Progenitor cell of endocrine pancreas (in vitro differentiated cells): ENCODE data around the gene PIGQ. TPM values are rescaled to one million over a fixed set of nuclear protein-coding genes. Genes with fewer than 3 reads are reported as not detected.

Experiments
- DNase-seq: peaks from one replicate; pipeline ENCODE4 v3.0.0; 2021; ENCODE audit warnings: low spot score; ENCODE audit not compliant: unreplicated experiment
- H3K27ac Mint-ChIP-seq: 2 replicates; pipeline ENCODE4 v1.8.0; 2021; ENCODE audit warnings: mild to moderate bottlenecking, moderate library complexity, mixed read lengths
- H3K27me3 Mint-ChIP-seq: 2 replicates; pipeline ENCODE4 v1.8.0; 2021; ENCODE audit warnings: mixed read lengths
- H3K36me3 Mint-ChIP-seq: 2 replicates; pipeline ENCODE4 v1.8.0; 2022; ENCODE audit warnings: mixed read lengths; ENCODE audit not compliant: insufficient read depth
- H3K4me1 Mint-ChIP-seq: 2 replicates; pipeline ENCODE4 v1.8.0; 2021; ENCODE audit warnings: low read depth, mixed read lengths
- H3K4me3 Mint-ChIP-seq: 2 replicates; pipeline ENCODE4 v1.8.0; 2021; ENCODE audit warnings: low read depth, mild to moderate bottlenecking, moderate library complexity, mixed read lengths
- H3K9me3 Mint-ChIP-seq: 2 replicates; pipeline ENCODE4 v1.8.0; 2021; ENCODE audit warnings: low read depth, mixed read lengths
- CTCF ChIP-seq: fragments of 200-600 bp; sonication (generic); IDR thresholded peaks from one replicate; pipeline ENCODE4 v1.5.0; 2021; ENCODE audit warnings: antibody characterized with exemption, mild to moderate bottlenecking; ENCODE audit not compliant: unreplicated experiment
- total RNA-seq: library from RNA; stranded (reverse); gene quantifications from 2 replicates; pipeline ENCODE4 v1.2.1, GENCODE V29; 2021

The PIGQ gene
- total RNA-seq, 1 donor from 2014 or later = 109 TPM

GRCh38 chr16:583815-584591, 14.2 kb downstream of the PIGQ start:
- Mint-ChIP-seq H3K27me3 (peaks cover 12% of the 10 kb centered on the region), H3K4me3 (no peak overlapping the region), H3K36me3 (no peaks in the 10 kb centered on the region), H3K9me3 (no peaks in the 10 kb centered on the region), H3K27ac (no peak overlapping the region), H3K4me1 (peaks cover 5% of the 10 kb centered on the region)
- DNase-seq = no peak
- no peak for TF ChIP-seq CTCF

GRCh38 chr16:585351-585750, 15.6 kb downstream of the PIGQ start:
- no peak overlapping the region for H3K27ac Mint-ChIP-seq
- peaks cover 5% of the 10 kb centered on the region for H3K4me1 Mint-ChIP-seq
- peaks cover 12% of the 10 kb centered on the region for H3K27me3 Mint-ChIP-seq
- no peak for DNase-seq
- H3K9me3 Mint-ChIP-seq = no peaks in the 10 kb centered on the region
- H3K36me3 Mint-ChIP-seq = no peaks in the 10 kb centered on the region
- TF ChIP-seq CTCF = peak; percentile 14
- no peak overlapping the region for H3K4me3 Mint-ChIP-seq

GRCh38 chr16:586047-586644, 16.4 kb downstream of the PIGQ start:
- no peak for DNase-seq
- Mint-ChIP-seq H3K36me3 (no peaks in the 10 kb centered on the region), H3K4me3 (no peak overlapping the region), H3K9me3 (no peaks in the 10 kb centered on the region), H3K4me1 (peaks cover 12% of the 10 kb centered on the region), H3K27me3 (peaks cover 12% of the 10 kb centered on the region), H3K27ac (peak overlapping the region; percentile 37)
- TF ChIP-seq CTCF = no peak

- Mint-ChIP-seq H3K36me3 (no peaks in the 10 kb centered on the region), H3K9me3 (no peaks in the 10 kb centered on the region), H3K27ac (peak overlapping the region; percentile 81), H3K27me3 (peaks cover 12% of the 10 kb centered on the region), H3K4me3 (peak overlapping the region; percentile 93), H3K4me1 (peaks cover 14% of the 10 kb centered on the region)
- no peak for TF ChIP-seq CTCF
- DNase-seq = no peak
Measured at GRCh38 chr16:586645-587590, 17.1 kb downstream of the PIGQ start.

- Mint-ChIP-seq H3K27ac (peak overlapping the region; percentile 98), H3K9me3 (no peaks in the 10 kb centered on the region), H3K4me1 (peaks cover 20% of the 10 kb centered on the region), H3K36me3 (peaks cover 3% of the 10 kb centered on the region), H3K27me3 (peaks cover 12% of the 10 kb centered on the region), H3K4me3 (peak overlapping the region; percentile 93)
- DNase-seq = peak; percentile 46
- no peak for TF ChIP-seq CTCF
Measured at GRCh38 chr16:588639-588888, 18.8 kb downstream of the PIGQ start.
